ENCODE results near the gene SLC25A22.

- TF ChIP-seq CTCF (conservative IDR thresholded peaks at IDR 0.05): no peak
- TF ChIP-seq EZH2 (IDR thresholded peaks at IDR 0.05; ENCODE audit: low read depth): no peak
Measured at GRCh38 chr11:833849-834311, 35.8 kb upstream of the SLC25A22 start.
